ENCODE results near the gene CAMTA1. TPM values are rescaled to one million over a fixed set of nuclear protein-coding genes. Genes with fewer than 3 reads are reported as not detected.
"Not testable (repeated sequence)": the region's sequence is repeated elsewhere in the genome, so short reads cannot be mapped to it uniquely, and the experiment has no call there.

CAMTA1 gene
- total and polyA plus RNA-seq, 8 donors, result 13.0 to 54.2 (median 23.6) TPM

DNA sequence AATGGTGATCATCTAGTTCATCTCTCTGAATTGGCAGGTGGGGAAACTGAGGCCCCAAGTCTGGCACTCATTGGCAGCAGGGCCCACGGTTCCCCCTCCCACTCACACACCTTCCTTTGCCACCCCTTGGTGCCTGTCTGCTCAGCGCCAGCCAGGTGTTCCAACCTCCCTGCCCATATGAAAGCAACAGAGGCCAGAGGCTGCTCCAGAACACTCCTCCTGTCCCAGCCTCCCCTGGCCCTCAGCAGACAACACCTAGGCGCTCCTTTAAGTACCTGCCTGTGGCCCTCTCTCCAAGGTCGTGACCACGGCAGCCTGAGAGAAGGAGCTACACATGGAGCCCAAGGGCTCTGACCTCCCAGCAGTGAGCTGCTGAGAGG, 623.5 kb downstream of the CAMTA1 start:
- Histone ChIP-seq H3K27ac (no peak overlapping the region), H3K27me3 (no peaks in the 10 kb centered on the region), H3K4me1 (no peaks in the 10 kb centered on the region), H3K36me3 (no peaks in the 10 kb centered on the region), H3K4me3 (no peak overlapping the region), H3K9me3 (no peaks in the 10 kb centered on the region)
- FAIRE-seq, result no peak
- no peak for ATAC-seq
- peak in 2 of 6 donors; percentile 2 to 35 for DNase-seq
- 65 to 67% methylated on average over 5 of the region's 5 CpGs for WGBS, 2 donors
- intact Hi-C loops (cut with DNase I), result no loop called here
- TF ChIP-seq, protein P1, sequence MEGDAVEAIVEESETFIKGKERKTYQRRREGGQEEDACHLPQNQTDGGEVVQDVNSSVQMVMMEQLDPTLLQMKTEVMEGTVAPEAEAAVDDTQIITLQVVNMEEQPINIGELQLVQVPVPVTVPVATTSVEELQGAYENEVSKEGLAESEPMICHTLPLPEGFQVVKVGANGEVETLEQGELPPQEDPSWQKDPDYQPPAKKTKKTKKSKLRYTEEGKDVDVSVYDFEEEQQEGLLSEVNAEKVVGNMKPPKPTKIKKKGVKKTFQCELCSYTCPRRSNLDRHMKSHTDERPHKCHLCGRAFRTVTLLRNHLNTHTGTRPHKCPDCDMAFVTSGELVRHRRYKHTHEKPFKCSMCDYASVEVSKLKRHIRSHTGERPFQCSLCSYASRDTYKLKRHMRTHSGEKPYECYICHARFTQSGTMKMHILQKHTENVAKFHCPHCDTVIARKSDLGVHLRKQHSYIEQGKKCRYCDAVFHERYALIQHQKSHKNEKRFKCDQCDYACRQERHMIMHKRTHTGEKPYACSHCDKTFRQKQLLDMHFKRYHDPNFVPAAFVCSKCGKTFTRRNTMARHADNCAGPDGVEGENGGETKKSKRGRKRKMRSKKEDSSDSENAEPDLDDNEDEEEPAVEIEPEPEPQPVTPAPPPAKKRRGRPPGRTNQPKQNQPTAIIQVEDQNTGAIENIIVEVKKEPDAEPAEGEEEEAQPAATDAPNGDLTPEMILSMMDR (IDR thresholded peaks at IDR 0.05), result no peak

GRCh38 chr1:7409278-7409677, 624.0 kb downstream of the CAMTA1 start:
- intact Hi-C loops (cut with DNase I), result no loop called here
- FAIRE-seq (no peak), ATAC-seq (no peak), DNase-seq (peak in 3 of 6 donors; percentile 1 to 32 (median 13))
- H3K4me1 ChIP-seq, result no peaks in the 10 kb centered on the region
- H3K36me3 ChIP-seq, result no peaks in the 10 kb centered on the region
- TF ChIP-seq, protein P1 (IDR thresholded peaks at IDR 0.05), result no peak
- no peaks in the 10 kb centered on the region for H3K9me3 ChIP-seq
- H3K4me3 ChIP-seq, result no peak overlapping the region
- no peaks in the 10 kb centered on the region for H3K27me3 ChIP-seq
- WGBS, 2 donors, result 78 to 81% methylated on average over 8 of the region's 8 CpGs
- H3K27ac ChIP-seq, result no peak overlapping the region

DNA sequence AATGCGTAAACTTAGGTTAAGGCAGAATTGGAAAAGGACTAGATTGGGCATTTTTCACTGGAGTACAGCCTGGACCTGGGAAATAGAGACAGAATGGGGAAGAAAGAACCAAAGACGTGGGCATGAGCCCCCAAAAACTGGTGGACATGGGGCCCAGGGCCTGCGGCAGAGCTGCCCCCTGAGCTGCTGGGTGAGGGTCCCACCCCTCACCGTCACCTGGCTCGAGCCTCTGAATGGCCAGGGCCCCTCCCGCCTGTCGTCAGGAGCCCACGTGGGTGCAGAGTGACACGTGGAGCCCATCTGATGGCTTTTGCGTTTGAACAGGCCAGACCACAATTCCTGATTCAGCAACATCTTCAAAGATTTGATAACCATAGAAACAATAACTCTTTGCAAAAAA, 624.9 kb downstream of the CAMTA1 start:
- Histone ChIP-seq H3K4me1 (no peaks in the 10 kb centered on the region), H3K4me3 (no peak overlapping the region), H3K36me3 (no peaks in the 10 kb centered on the region), H3K27ac (no peak overlapping the region), H3K9me3 (no peaks in the 10 kb centered on the region), H3K27me3 (no peaks in the 10 kb centered on the region)
- FAIRE-seq (no peak), DNase-seq (peak in 2 of 6 donors; percentile 1 to 13), ATAC-seq (no peak)
- WGBS, 2 donors, result 74 to 75% methylated on average over 10 of the region's 10 CpGs
- intact Hi-C loops (cut with DNase I), result no loop called here
- TF ChIP-seq, protein P1 (IDR thresholded peaks at IDR 0.05), result no peak

GRCh38 chr1:7417618-7418017, 632.4 kb downstream of the CAMTA1 start:
- H3K27me3 ChIP-seq; ATAC-seq; H3K9me3 ChIP-seq; H3K4me3 ChIP-seq; FAIRE-seq; intact Hi-C loops (cut with DNase I); H3K27ac ChIP-seq; H3K4me1 ChIP-seq; H3K36me3 ChIP-seq: not testable (repeated sequence)
- DNase-seq, result peak in 2 of 6 donors; percentile 1 to 20
- WGBS, 2 donors, result 75 to 88% methylated on average over 11 to 12 of the region's 12 CpGs

- no peak overlapping the region for H3K4me3 ChIP-seq
- no peak for FAIRE-seq
- ATAC-seq, result no peak
- H3K36me3 ChIP-seq, result no peaks in the 10 kb centered on the region
- H3K9me3 ChIP-seq, result no peaks in the 10 kb centered on the region
- H3K27ac ChIP-seq, result no peak overlapping the region
- intact Hi-C loops (cut with DNase I), result no loop called here
- DNase-seq, result peak in 3 of 6 donors; percentile 3 to 23 (median 8)
- no peaks in the 10 kb centered on the region for H3K4me1 ChIP-seq
- TF ChIP-seq, protein P1 (IDR thresholded peaks at IDR 0.05), result no peak
- WGBS, 2 donors, result 66 to 75% methylated on average over 11 of the region's 11 CpGs
- no peaks in the 10 kb centered on the region for H3K27me3 ChIP-seq
Observed at GRCh38 chr1:7418442-7419080, 633.3 kb downstream of the CAMTA1 start.
